ENCODE measurements around the gene NTN5. TPM values are rescaled to one million over a fixed set of nuclear protein-coding genes. Genes with fewer than 3 reads are reported as not detected.

Gene NTN5
- total and polyA plus RNA-seq, 9 of the 15 experiments (the other 6 are each of a cell fraction or from before 2014, with no cell fraction given) = not detected

DNA sequence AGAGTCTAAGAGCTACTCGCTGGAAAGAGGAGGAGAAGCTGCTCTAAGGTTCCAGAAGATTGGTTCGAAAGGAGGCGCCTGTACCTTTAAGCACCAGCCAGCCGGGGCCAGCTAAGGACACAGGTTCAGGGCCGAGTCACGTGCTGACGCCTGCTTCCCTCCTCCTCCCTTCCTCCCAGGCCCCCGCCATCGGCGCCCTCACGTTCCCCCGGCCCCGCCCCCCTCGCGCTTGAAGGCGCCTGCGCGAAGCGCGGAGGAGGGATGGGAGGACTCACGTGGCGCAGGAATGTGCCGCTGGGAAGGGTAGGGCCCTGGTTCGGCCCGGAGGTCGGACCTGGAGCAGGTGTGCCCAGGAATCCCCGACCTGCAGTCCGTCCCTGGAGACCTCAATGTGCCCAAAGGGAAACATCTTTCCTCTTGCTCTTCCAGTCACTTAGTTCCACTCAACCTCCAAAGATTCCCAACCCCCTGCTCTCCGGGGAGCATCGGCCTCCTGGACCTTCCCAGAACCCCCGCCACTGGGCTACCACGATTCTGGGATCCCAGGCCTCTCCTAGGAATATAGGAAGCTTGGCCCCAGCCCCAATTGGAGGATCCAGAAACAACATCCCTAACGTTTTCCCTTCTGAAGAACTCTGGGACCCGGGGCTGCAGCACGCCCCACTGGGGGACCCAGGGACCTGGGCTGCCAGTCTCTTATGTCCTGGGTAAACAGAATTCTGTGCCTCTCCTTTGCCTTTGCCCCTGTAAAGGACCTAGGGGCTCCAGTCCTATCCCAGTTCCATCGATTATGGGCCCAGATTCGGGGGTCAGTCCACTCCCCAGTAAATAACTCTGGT is 38.2 kb downstream of the NTN5 start (continued):
- TF ChIP-seq NR4A1 (CRISPR knock-in tag; IDR thresholded peaks at IDR 0.05) (peak; percentile 85; the same call in 1 of the 2 replicates), NR4A1 (tag; IDR thresholded peaks at IDR 0.05) (0 out of 2 replicates have a peak, but pooled peaks have one; percentile 47), HCFC1 (IDR thresholded peaks at IDR 0.05; ENCODE audit: low read depth, low read length) (peak; percentile 23; the same call in 1 of the 2 replicates), HNRNPK (IDR thresholded peaks at IDR 0.05; ENCODE audit: low read depth, low read length, poor library complexity, severe bottlenecking) (no peak), SMAD3 (CRISPR knock-in tag; conservative IDR thresholded peaks at IDR 0.05) (peak; percentile 62; the same call in 1 of the 2 replicates), KLF6 (CRISPR knock-in tag; IDR thresholded peaks at IDR 0.05; ENCODE audit: borderline replicate concordance) (no peak; the same call in 1 of the 2 replicates), KLF13 (tag; IDR thresholded peaks at IDR 0.05; ENCODE audit: borderline replicate concordance, low read depth) (peak; percentile 79; the same call in 1 of the 2 replicates), ZNF76 (CRISPR knock-in tag; IDR thresholded peaks at IDR 0.05; ENCODE audit: borderline replicate concordance) (0 out of 2 replicates have a peak, but pooled peaks have one; percentile 20), SIRT6 (IDR thresholded peaks at IDR 0.05; ENCODE audit: low read depth, low read length) (no peak), ZNF512 (tag; IDR thresholded peaks at IDR 0.05) (no peak), VEZF1 (CRISPR knock-in tag; IDR thresholded peaks at IDR 0.05) (peak; percentile 99), GATAD2A (IDR thresholded peaks at IDR 0.05) (peak; percentile 71; the same call in 1 of the 2 replicates), HMGN3 (IDR thresholded peaks at IDR 0.05; ENCODE audit: borderline replicate concordance, extremely low read depth, insufficient read length, low read depth, low read length) (peak; percentile 98), SMC3 (conservative IDR thresholded peaks at IDR 0.05; ENCODE audit: insufficient read depth, low read depth, low read length) (no peak), XRCC5 (IDR thresholded peaks at IDR 0.05; ENCODE audit: low read depth, low read length) (0 out of 2 replicates have a peak, but pooled peaks have one; percentile 55), POLR2H (tag; IDR thresholded peaks at IDR 0.05; ENCODE audit: low read depth) (peak; percentile 62; the same call in 1 of the 2 replicates), ZNF239 (CRISPR knock-in tag; IDR thresholded peaks at IDR 0.05) (peak; percentile 12; the same call in 1 of the 2 replicates), TFE3 (CRISPR knock-in tag; IDR thresholded peaks at IDR 0.05) (peak; percentile 96), EP400 (IDR thresholded peaks at IDR 0.05) (peak; percentile 82), ZNF263 (CRISPR knock-in tag; IDR thresholded peaks at IDR 0.05; ENCODE audit: borderline replicate concordance) (peak; percentile 100)
- TF ChIP-seq, protein P1, sequence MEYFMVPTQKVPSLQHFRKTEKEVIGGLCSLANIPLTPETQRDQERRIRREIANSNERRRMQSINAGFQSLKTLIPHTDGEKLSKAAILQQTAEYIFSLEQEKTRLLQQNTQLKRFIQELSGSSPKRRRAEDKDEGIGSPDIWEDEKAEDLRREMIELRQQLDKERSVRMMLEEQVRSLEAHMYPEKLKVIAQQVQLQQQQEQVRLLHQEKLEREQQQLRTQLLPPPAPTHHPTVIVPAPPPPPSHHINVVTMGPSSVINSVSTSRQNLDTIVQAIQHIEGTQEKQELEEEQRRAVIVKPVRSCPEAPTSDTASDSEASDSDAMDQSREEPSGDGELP (CRISPR knock-in tag; IDR thresholded peaks at IDR 0.05; ENCODE audit: borderline replicate concordance) = peak; percentile 78
